DMS114 treated with DMSO at 0.1 percent for 48 hours (cell line): Measurements from ENCODE around the gene FAAH.

Experiments used
- DNase-seq: peaks from one replicate; lab custom pipeline; 2025; ENCODE audit not compliant: unreplicated experiment; lab: John Stamatoyannopoulos, UW

FAAH gene

GRCh38 chr1:46449223-46450159 lies 55.4 kb downstream of the FAAH start:
- no peak for DNase-seq

GRCh38 chr1:46450160-46450517 lies 56.0 kb downstream of the FAAH start:
- DNase-seq = no peak

- no peak for DNase-seq
These were observed 58.1 kb downstream of the FAAH start for GRCh38 chr1:46451948-46452930.

- no peak for DNase-seq
These were observed 58.8 kb downstream of the FAAH start for GRCh38 chr1:46452931-46453325.

- no peak for DNase-seq
These were observed 59.3 kb downstream of the FAAH start for GRCh38 chr1:46453449-46453848.

- DNase-seq = no peak
These were observed 61.8 kb downstream of the FAAH start for GRCh38 chr1:46455951-46456350.

- no peak for DNase-seq
These were observed 62.4 kb downstream of the FAAH start for GRCh38 chr1:46456411-46456963.

GRCh38 chr1:46457178-46457577 lies 63.1 kb downstream of the FAAH start:
- no peak for DNase-seq

GRCh38 chr1:46458190-46458589 lies 64.1 kb downstream of the FAAH start:
- DNase-seq = no peak

- no peak for DNase-seq
These were observed 64.7 kb downstream of the FAAH start for GRCh38 chr1:46458846-46459245.

- no peak for DNase-seq
These were observed 65.2 kb downstream of the FAAH start for GRCh38 chr1:46459315-46459714.

- DNase-seq = no peak
These were observed 67.1 kb downstream of the FAAH start for GRCh38 chr1:46461017-46461808.

- DNase-seq = no peak
These were observed 67.8 kb downstream of the FAAH start for GRCh38 chr1:46461809-46462448.
